ENCODE data around the gene TMEM259. TPM values are rescaled to one million over a fixed set of nuclear protein-coding genes. Genes with fewer than 3 reads are reported as not detected.

TMEM259 gene
- polyA plus RNA-seq, 1 experiment, result 111 TPM

- H3K4me3 ChIP-seq (ENCODE audit: low read depth, low read length), result peak overlapping the region; percentile 97
- no peak for TF ChIP-seq CTCF (IDR thresholded peaks at IDR 0.05; ENCODE audit: insufficient read depth, low read depth, low read length)
- ChIA-PET POLR2A (interaction anchor here (0.6 kb wide), 1 partner anchor 246 kb away, joined by 5 read pairs; no protein-coding TSS in a partner anchor), CTCF (interaction anchor here (0.7 to 1.2 kb wide), 3 partner anchors 17 to 224 kb away, joined by 3 to 4 read pairs (median 4); no protein-coding TSS in a partner anchor)
- no peak for DNase-seq (ENCODE audit: low read depth)
- no peaks in the 10 kb centered on the region; the same call in 1 of the 2 replicates for H3K36me3 ChIP-seq (ENCODE audit: control insufficient read depth, insufficient read depth, low read length)
- no peaks in the 10 kb centered on the region for H3K27me3 ChIP-seq (ENCODE audit: control insufficient read depth, insufficient read depth, low read length)
Observed at GRCh38 chr19:1019980-1020867, 699 bp downstream of the TMEM259 start.

- no peak for DNase-seq (ENCODE audit: low read depth)
- CTCF ChIA-PET, result interaction anchor here (0.7 to 1.4 kb wide), 4 partner anchors 18 to 225 kb away, joined by 3 to 4 read pairs (median 4); partner anchors contain the start of gene WDR18
- H3K36me3 ChIP-seq (ENCODE audit: control insufficient read depth, insufficient read depth, low read length), result peaks cover 3% of the 10 kb centered on the region
- POLR2A ChIA-PET, result no interaction called here
- no peak for TF ChIP-seq CTCF (IDR thresholded peaks at IDR 0.05; ENCODE audit: insufficient read depth, low read depth, low read length)
- no peaks in the 10 kb centered on the region for H3K27me3 ChIP-seq (ENCODE audit: control insufficient read depth, insufficient read depth, low read length)
- H3K4me3 ChIP-seq (ENCODE audit: low read depth, low read length), result peak overlapping the region; percentile 97
Observed at GRCh38 chr19:1019616-1019961, 1.3 kb downstream of the TMEM259 start.

GRCh38 chr19:1018932-1019615, 1.8 kb downstream of the TMEM259 start:
- no peak for TF ChIP-seq CTCF (IDR thresholded peaks at IDR 0.05; ENCODE audit: insufficient read depth, low read depth, low read length)
- Histone ChIP-seq H3K36me3 (ENCODE audit: control insufficient read depth, insufficient read depth, low read length) (peaks cover 3% of the 10 kb centered on the region), H3K4me3 (ENCODE audit: low read depth, low read length) (peak overlapping the region; percentile 97), H3K27me3 (ENCODE audit: control insufficient read depth, insufficient read depth, low read length) (no peaks in the 10 kb centered on the region)
- CTCF ChIA-PET, result interaction anchor here (0.6 to 1.4 kb wide), 5 partner anchors 18 to 225 kb away, joined by 3 to 4 read pairs (median 3); partner anchors contain the start of gene WDR18
- POLR2A ChIA-PET, result no interaction called here
- DNase-seq (ENCODE audit: low read depth), result no peak

- peaks cover 8% of the 10 kb centered on the region for H3K36me3 ChIP-seq (ENCODE audit: control insufficient read depth, insufficient read depth, low read length)
- TF ChIP-seq CTCF (IDR thresholded peaks at IDR 0.05; ENCODE audit: insufficient read depth, low read depth, low read length), result no peak
- POLR2A ChIA-PET, result no interaction called here
- CTCF ChIA-PET, result interaction anchor here (0.6 to 1.4 kb wide), 3 partner anchors 35 to 226 kb away, joined by 3 read pairs; partner anchors contain the start of gene WDR18
- DNase-seq (ENCODE audit: low read depth), result no peak
- no peak overlapping the region for H3K4me3 ChIP-seq (ENCODE audit: low read depth, low read length)
- no peaks in the 10 kb centered on the region for H3K27me3 ChIP-seq (ENCODE audit: control insufficient read depth, insufficient read depth, low read length)
Observed at GRCh38 chr19:1018393-1018792, 2.5 kb downstream of the TMEM259 start.

GRCh38 chr19:1017906-1018305, 3.0 kb downstream of the TMEM259 start:
- CTCF ChIA-PET, result interaction anchor here (0.9 kb wide), 1 partner anchor 227 kb away, joined by 3 read pairs; no protein-coding TSS in a partner anchor
- POLR2A ChIA-PET, result no interaction called here
- peaks cover 12% of the 10 kb centered on the region for H3K36me3 ChIP-seq (ENCODE audit: control insufficient read depth, insufficient read depth, low read length)

More at GRCh38 chr19:1017906-1018305, 3.0 kb downstream of the TMEM259 start:
- Histone ChIP-seq H3K27me3 (ENCODE audit: control insufficient read depth, insufficient read depth, low read length) (no peaks in the 10 kb centered on the region), H3K4me3 (ENCODE audit: low read depth, low read length) (no peak overlapping the region)
- DNase-seq (ENCODE audit: low read depth), result no peak
- TF ChIP-seq CTCF (IDR thresholded peaks at IDR 0.05; ENCODE audit: insufficient read depth, low read depth, low read length), result no peak

All from BJ (cell line).